Activated naive CD8-positive, alpha-beta T cell treated with anti-CD3 and anti-CD28 coated beads for 36 hours (primary cell): Measurements from ENCODE around the gene TSPAN8. TPM values are rescaled to one million over a fixed set of nuclear protein-coding genes. Genes with fewer than 3 reads are reported as not detected.
"Not testable (repeated sequence)": the region's sequence is repeated elsewhere in the genome, so short reads cannot be mapped to it uniquely, and the experiment has no call there.

Experiments used
- DNase-seq: peaks from one replicate; pipeline ENCODE4 v3.0.0; 2021
- H3K27ac Mint-ChIP-seq: one replicate; pipeline ENCODE4 v1.8.0; 2022; ENCODE audit warnings: mild to moderate bottlenecking, moderate library complexity, mixed read lengths
- H3K27me3 Mint-ChIP-seq: one replicate; pipeline ENCODE4 v1.8.0; 2022; ENCODE audit warnings: mild to moderate bottlenecking, mixed read lengths
- H3K36me3 Mint-ChIP-seq: one replicate; pipeline ENCODE4 v1.8.0; 2021; ENCODE audit warnings: mild to moderate bottlenecking, mixed read lengths
- H3K4me1 Mint-ChIP-seq: one replicate; pipeline ENCODE4 v1.8.0; 2021; ENCODE audit warnings: mixed read lengths
- H3K4me3 Mint-ChIP-seq: one replicate; pipeline ENCODE4 v1.8.0; 2022; ENCODE audit warnings: mild to moderate bottlenecking, moderate library complexity, mixed read lengths
- H3K9me3 Mint-ChIP-seq: one replicate; pipeline ENCODE4 v1.8.0; 2022; ENCODE audit warnings: mixed read lengths
- total RNA-seq, 2 experiments: library from RNA; stranded (reverse); gene quantifications; one replicate each; pipeline ENCODE4 v1.2.3, GENCODE V29; 2021

Gene TSPAN8
- total RNA-seq, 2 experiments from 2014 or later = not detected

- no peaks in the 10 kb centered on the region for H3K9me3 Mint-ChIP-seq
- no peak overlapping the region for H3K27ac Mint-ChIP-seq
- H3K4me3 Mint-ChIP-seq = no peak overlapping the region
- DNase-seq = no peak
- no peaks in the 10 kb centered on the region for H3K36me3 Mint-ChIP-seq
- peaks cover 10% of the 10 kb centered on the region for H3K27me3 Mint-ChIP-seq
- H3K4me1 Mint-ChIP-seq = no peaks in the 10 kb centered on the region
Measured at GRCh38 chr12:71174146-71174545, 16.3 kb upstream of the TSPAN8 start.

- Mint-ChIP-seq H3K27me3 (peaks cover 4% of the 10 kb centered on the region), H3K36me3 (no peaks in the 10 kb centered on the region), H3K27ac (no peak overlapping the region), H3K4me1 (no peaks in the 10 kb centered on the region), H3K4me3 (no peak overlapping the region), H3K9me3 (peaks cover 7% of the 10 kb centered on the region)
- DNase-seq = no peak
Measured at GRCh38 chr12:71170456-71170855, 12.7 kb upstream of the TSPAN8 start.

GRCh38 chr12:71169286-71169685 lies 11.5 kb upstream of the TSPAN8 start:
- DNase-seq = no peak
- H3K4me3 Mint-ChIP-seq = no peak overlapping the region
- no peaks in the 10 kb centered on the region for H3K36me3 Mint-ChIP-seq

GRCh38 chr12:71166862-71167496 lies 9.2 kb upstream of the TSPAN8 start:
- Mint-ChIP-seq H3K27ac (no peak overlapping the region), H3K36me3 (no peaks in the 10 kb centered on the region), H3K4me3 (no peak overlapping the region), H3K27me3 (peaks cover 4% of the 10 kb centered on the region), H3K4me1 (no peaks in the 10 kb centered on the region), H3K9me3 (peaks cover 7% of the 10 kb centered on the region)
- no peak for DNase-seq

More at GRCh38 chr12:71169286-71169685, 11.5 kb upstream of the TSPAN8 start:
- H3K9me3 Mint-ChIP-seq = peaks cover 7% of the 10 kb centered on the region
- no peak overlapping the region for H3K27ac Mint-ChIP-seq
- H3K4me1 Mint-ChIP-seq = no peaks in the 10 kb centered on the region
- H3K27me3 Mint-ChIP-seq = peaks cover 4% of the 10 kb centered on the region

- H3K4me3 Mint-ChIP-seq = no peak overlapping the region
- H3K36me3 Mint-ChIP-seq = no peaks in the 10 kb centered on the region
- H3K27ac Mint-ChIP-seq = no peak overlapping the region
- H3K9me3 Mint-ChIP-seq = peaks cover 7% of the 10 kb centered on the region
- no peaks in the 10 kb centered on the region for H3K4me1 Mint-ChIP-seq
- no peak for DNase-seq
- peaks cover under 1% of the 10 kb centered on the region for H3K27me3 Mint-ChIP-seq
Measured at GRCh38 chr12:71166280-71166679, 8.5 kb upstream of the TSPAN8 start.

GRCh38 chr12:71165780-71166179 lies 8.0 kb upstream of the TSPAN8 start:
- not testable (repeated sequence) for H3K36me3 Mint-ChIP-seq, H3K4me3 Mint-ChIP-seq, H3K9me3 Mint-ChIP-seq, H3K27me3 Mint-ChIP-seq, DNase-seq, H3K27ac Mint-ChIP-seq, H3K4me1 Mint-ChIP-seq

GRCh38 chr12:71164568-71165197 lies 6.9 kb upstream of the TSPAN8 start:
- H3K27ac Mint-ChIP-seq = no peak overlapping the region
- no peaks in the 10 kb centered on the region for H3K4me1 Mint-ChIP-seq
- peaks cover 7% of the 10 kb centered on the region for H3K9me3 Mint-ChIP-seq
- no peak overlapping the region for H3K4me3 Mint-ChIP-seq
- no peaks in the 10 kb centered on the region for H3K36me3 Mint-ChIP-seq
- peaks cover 4% of the 10 kb centered on the region for H3K27me3 Mint-ChIP-seq
- no peak for DNase-seq

- no peak overlapping the region for H3K27ac Mint-ChIP-seq
- no peaks in the 10 kb centered on the region for H3K36me3 Mint-ChIP-seq
- peaks cover 7% of the 10 kb centered on the region for H3K9me3 Mint-ChIP-seq
- H3K27me3 Mint-ChIP-seq = peaks cover 4% of the 10 kb centered on the region
- H3K4me1 Mint-ChIP-seq = no peaks in the 10 kb centered on the region
- no peak for DNase-seq
- no peak overlapping the region for H3K4me3 Mint-ChIP-seq
Measured at GRCh38 chr12:71164166-71164565, 6.4 kb upstream of the TSPAN8 start.

GRCh38 chr12:71162832-71163763 lies 5.3 kb upstream of the TSPAN8 start:
- no peak for DNase-seq
- Mint-ChIP-seq H3K27me3 (peaks cover 4% of the 10 kb centered on the region), H3K9me3 (peaks cover 3% of the 10 kb centered on the region), H3K4me1 (no peaks in the 10 kb centered on the region), H3K27ac (no peak overlapping the region), H3K36me3 (no peaks in the 10 kb centered on the region), H3K4me3 (no peak overlapping the region)

GRCh38 chr12:71161591-71161990 lies 3.8 kb upstream of the TSPAN8 start:
- no peaks in the 10 kb centered on the region for H3K9me3 Mint-ChIP-seq

GRCh38 chr12:71160585-71160984 lies 2.8 kb upstream of the TSPAN8 start:
- H3K27me3 Mint-ChIP-seq = peaks cover 4% of the 10 kb centered on the region
- H3K4me1 Mint-ChIP-seq = no peaks in the 10 kb centered on the region
- H3K36me3 Mint-ChIP-seq = no peaks in the 10 kb centered on the region
- no peak for DNase-seq
- no peaks in the 10 kb centered on the region for H3K9me3 Mint-ChIP-seq
- H3K27ac Mint-ChIP-seq = no peak overlapping the region
- no peak overlapping the region for H3K4me3 Mint-ChIP-seq

More at GRCh38 chr12:71161591-71161990, 3.8 kb upstream of the TSPAN8 start:
- Mint-ChIP-seq H3K27me3 (peaks cover 4% of the 10 kb centered on the region), H3K36me3 (no peaks in the 10 kb centered on the region), H3K4me3 (no peak overlapping the region), H3K4me1 (no peaks in the 10 kb centered on the region), H3K27ac (no peak overlapping the region)
- no peak for DNase-seq

- no peak for DNase-seq
- Mint-ChIP-seq H3K4me1 (no peaks in the 10 kb centered on the region), H3K9me3 (peaks cover 3% of the 10 kb centered on the region), H3K27me3 (peaks cover 4% of the 10 kb centered on the region), H3K36me3 (no peaks in the 10 kb centered on the region), H3K27ac (no peak overlapping the region), H3K4me3 (no peak overlapping the region)
Measured at GRCh38 chr12:71159878-71160277, 2.1 kb upstream of the TSPAN8 start.

- Mint-ChIP-seq H3K36me3 (no peaks in the 10 kb centered on the region), H3K4me1 (no peaks in the 10 kb centered on the region), H3K9me3 (peaks cover 3% of the 10 kb centered on the region)
Measured at GRCh38 chr12:71159264-71159663, 1.5 kb upstream of the TSPAN8 start.

GRCh38 chr12:71158361-71158882 lies 623 bp upstream of the TSPAN8 start:
- Mint-ChIP-seq H3K4me1 (no peaks in the 10 kb centered on the region), H3K4me3 (no peak overlapping the region), H3K27ac (no peak overlapping the region), H3K36me3 (no peaks in the 10 kb centered on the region), H3K27me3 (peaks cover 4% of the 10 kb centered on the region), H3K9me3 (peaks cover 3% of the 10 kb centered on the region)
- DNase-seq = no peak

More at GRCh38 chr12:71159264-71159663, 1.5 kb upstream of the TSPAN8 start:
- Mint-ChIP-seq H3K27ac (no peak overlapping the region), H3K4me3 (no peak overlapping the region), H3K27me3 (peaks cover 4% of the 10 kb centered on the region)
- no peak for DNase-seq

GRCh38 chr12:71155225-71155624 lies 2.6 kb downstream of the TSPAN8 start:
- Mint-ChIP-seq H3K36me3 (no peaks in the 10 kb centered on the region), H3K9me3 (peaks cover 5% of the 10 kb centered on the region), H3K4me3 (no peak overlapping the region), H3K27ac (no peak overlapping the region), H3K4me1 (no peaks in the 10 kb centered on the region), H3K27me3 (peaks cover 4% of the 10 kb centered on the region)
- no peak for DNase-seq
